ENCODE data around the gene MED27.

- no peak for TF ChIP-seq YY1 (IDR thresholded peaks at IDR 0.05; ENCODE audit: insufficient read depth, insufficient read length)
- no peak for TF ChIP-seq ZNF274 (IDR thresholded peaks at IDR 0.05; ENCODE audit: low read depth, low read length)
- no peak for TF ChIP-seq SUZ12 (IDR thresholded peaks at IDR 0.05; ENCODE audit: extremely low read depth, insufficient read depth, insufficient read length)
Measured at GRCh38 chr9:132066511-132066910, 13.2 kb downstream of the MED27 start.

Data from NT2/D1 (cell line).